HUES48 (cell line): Measurements from ENCODE around the gene ENTPD1.
"Not testable (repeated sequence)": the region's sequence is repeated elsewhere in the genome, so short reads cannot be mapped to it uniquely, and the experiment has no call there.

Experiments
- H3K27ac ChIP-seq: one replicate; pipeline ENCODE4 v1.7.0; 2013; ENCODE audit warnings: low read depth, low read length, inconsistent platforms
- H3K27me3 ChIP-seq: 2 replicates; pipeline ENCODE4 v1.6.1; 2013; ENCODE audit warnings: mild to moderate bottlenecking, low read length; ENCODE audit not compliant: control insufficient read depth, insufficient read depth
- H3K36me3 ChIP-seq: 2 replicates; pipeline ENCODE4 v1.6.1; 2013; ENCODE audit warnings: low read length; ENCODE audit not compliant: control insufficient read depth, insufficient read depth
- H3K4me1 ChIP-seq: 2 replicates; pipeline ENCODE4 v1.6.1; 2013; ENCODE audit warnings: mild to moderate bottlenecking, low read length; ENCODE audit not compliant: control insufficient read depth, insufficient read depth
- H3K4me3 ChIP-seq: 2 replicates; pipeline ENCODE4 v1.5.1; 2013; ENCODE audit warnings: mild to moderate bottlenecking, low read depth, low read length
- H3K9ac ChIP-seq: 2 replicates; pipeline ENCODE4 v1.6.1; 2013; ENCODE audit warnings: mild to moderate bottlenecking, low read depth, low read length, moderate library complexity
- H3K9me3 ChIP-seq: 2 replicates; pipeline ENCODE4 v1.6.1; 2013; ENCODE audit warnings: low read length; ENCODE audit not compliant: control insufficient read depth, insufficient read depth

Gene ENTPD1

GRCh38 chr10:95872158-95872711 is 116.3 kb downstream of the ENTPD1 start:
- H3K9me3 ChIP-seq, result peaks cover 14% of the 10 kb centered on the region

DNA sequence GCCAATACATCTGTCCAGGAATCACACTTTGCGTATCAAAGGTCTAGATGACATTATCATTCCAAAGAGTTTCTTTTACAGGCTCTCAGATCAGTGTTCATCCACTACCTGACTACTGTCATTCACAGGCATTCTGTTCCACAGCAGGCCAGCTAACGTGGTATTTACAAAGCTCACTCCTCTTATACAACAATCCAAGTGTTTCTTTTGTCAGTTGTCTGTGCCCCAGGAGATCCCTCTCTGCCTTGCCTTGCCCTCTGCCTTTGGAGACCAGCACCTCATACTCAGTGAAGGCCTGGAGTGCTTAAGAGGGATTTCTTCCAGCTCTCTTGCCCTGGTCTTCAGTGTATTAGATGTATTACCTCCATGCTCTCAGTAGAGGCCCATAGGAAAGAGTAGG is 117.2 kb downstream of the ENTPD1 start:
- Histone ChIP-seq H3K4me1 (no peaks in the 10 kb centered on the region), H3K36me3 (peaks cover 40% of the 10 kb centered on the region), H3K27me3 (no peaks in the 10 kb centered on the region), H3K4me3 (no peak overlapping the region), H3K9me3 (peaks cover 14% of the 10 kb centered on the region), H3K9ac (no peak overlapping the region), H3K27ac (no peak overlapping the region)

More at GRCh38 chr10:95872158-95872711, 116.3 kb downstream of the ENTPD1 start:
- no peak overlapping the region for H3K27ac ChIP-seq
- H3K4me3 ChIP-seq, result no peak overlapping the region
- H3K9ac ChIP-seq, result no peak overlapping the region
- H3K36me3 ChIP-seq, result peaks cover 40% of the 10 kb centered on the region
- no peaks in the 10 kb centered on the region for H3K27me3 ChIP-seq
- H3K4me1 ChIP-seq, result no peaks in the 10 kb centered on the region

GRCh38 chr10:95873651-95874050 is 117.7 kb downstream of the ENTPD1 start:
- H3K4me1 ChIP-seq, result no peaks in the 10 kb centered on the region
- H3K9ac ChIP-seq, result no peak overlapping the region
- peaks cover 40% of the 10 kb centered on the region for H3K36me3 ChIP-seq
- H3K27ac ChIP-seq, result no peak overlapping the region
- H3K27me3 ChIP-seq, result no peaks in the 10 kb centered on the region
- H3K4me3 ChIP-seq, result no peak overlapping the region
- peaks cover 14% of the 10 kb centered on the region for H3K9me3 ChIP-seq

DNA sequence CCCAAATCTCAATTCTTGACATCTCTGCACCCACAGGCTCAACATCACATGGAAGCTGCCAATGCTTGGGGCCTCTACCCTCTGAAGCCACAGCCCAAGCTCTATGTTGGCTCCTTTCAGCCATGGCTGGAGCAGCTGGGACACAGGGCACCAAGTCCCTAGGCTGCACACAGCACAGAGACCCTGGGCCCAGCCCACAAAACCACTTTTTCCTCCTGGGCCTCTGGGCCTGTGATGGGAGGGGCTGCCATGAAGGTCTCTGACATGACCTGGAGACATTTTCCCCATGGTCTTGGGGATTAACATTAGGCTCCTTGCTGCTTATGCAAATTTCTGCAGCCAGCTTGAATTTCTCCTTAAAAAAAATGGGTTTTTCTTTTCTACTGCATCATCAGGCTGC is 118.8 kb downstream of the ENTPD1 start:
- not testable (repeated sequence) for H3K9ac ChIP-seq
- peaks cover 40% of the 10 kb centered on the region for H3K36me3 ChIP-seq

GRCh38 chr10:95876756-95877155 is 120.8 kb downstream of the ENTPD1 start:
- peaks cover 14% of the 10 kb centered on the region for H3K9me3 ChIP-seq
- no peak overlapping the region for H3K4me3 ChIP-seq
- peaks cover 34% of the 10 kb centered on the region for H3K36me3 ChIP-seq
- H3K27ac ChIP-seq, result no peak overlapping the region
- no peaks in the 10 kb centered on the region for H3K27me3 ChIP-seq
- no peaks in the 10 kb centered on the region for H3K4me1 ChIP-seq
- H3K9ac ChIP-seq, result no peak overlapping the region

More for the DNA sequence above, 118.8 kb downstream of the ENTPD1 start:
- not testable (repeated sequence) for H3K27me3 ChIP-seq, H3K4me1 ChIP-seq, H3K4me3 ChIP-seq, H3K27ac ChIP-seq
- peaks cover 14% of the 10 kb centered on the region for H3K9me3 ChIP-seq

- no peak overlapping the region for H3K27ac ChIP-seq
- no peak overlapping the region for H3K9ac ChIP-seq
- H3K4me1 ChIP-seq, result no peaks in the 10 kb centered on the region
- peaks cover 17% of the 10 kb centered on the region for H3K9me3 ChIP-seq
- no peak overlapping the region for H3K4me3 ChIP-seq
- no peaks in the 10 kb centered on the region for H3K27me3 ChIP-seq
- H3K36me3 ChIP-seq, result peaks cover 34% of the 10 kb centered on the region
Observed at GRCh38 chr10:95877881-95878280, 121.9 kb downstream of the ENTPD1 start.

- Histone ChIP-seq H3K36me3 (peaks cover 12% of the 10 kb centered on the region), H3K4me1 (no peaks in the 10 kb centered on the region), H3K27me3 (no peaks in the 10 kb centered on the region), H3K9ac (no peak overlapping the region), H3K4me3 (no peak overlapping the region), H3K9me3 (peaks cover 8% of the 10 kb centered on the region), H3K27ac (no peak overlapping the region)
Observed at GRCh38 chr10:95880704-95881103, 124.7 kb downstream of the ENTPD1 start.

- H3K9me3 ChIP-seq, result peaks cover 4% of the 10 kb centered on the region
- peaks cover 6% of the 10 kb centered on the region for H3K36me3 ChIP-seq
- H3K4me3 ChIP-seq, result no peak overlapping the region
- H3K27me3 ChIP-seq, result no peaks in the 10 kb centered on the region
- no peaks in the 10 kb centered on the region for H3K4me1 ChIP-seq
- no peak overlapping the region for H3K27ac ChIP-seq
- H3K9ac ChIP-seq, result no peak overlapping the region
Observed at GRCh38 chr10:95881316-95881715, 125.4 kb downstream of the ENTPD1 start.

- Histone ChIP-seq H3K27me3 (no peaks in the 10 kb centered on the region), H3K36me3 (peaks cover 10% of the 10 kb centered on the region; the same call in 1 of the 2 replicates), H3K9me3 (no peaks in the 10 kb centered on the region), H3K4me1 (no peaks in the 10 kb centered on the region), H3K27ac (no peak overlapping the region), H3K4me3 (no peak overlapping the region), H3K9ac (no peak overlapping the region)
Observed at GRCh38 chr10:95889830-95890229, 133.9 kb downstream of the ENTPD1 start.

- Histone ChIP-seq H3K4me1 (no peaks in the 10 kb centered on the region), H3K9me3 (no peaks in the 10 kb centered on the region), H3K27ac (no peak overlapping the region), H3K27me3 (no peaks in the 10 kb centered on the region), H3K9ac (no peak overlapping the region), H3K36me3 (peaks cover 60% of the 10 kb centered on the region), H3K4me3 (no peak overlapping the region)
Observed at GRCh38 chr10:95896071-95896850, 140.3 kb downstream of the ENTPD1 start.

DNA sequence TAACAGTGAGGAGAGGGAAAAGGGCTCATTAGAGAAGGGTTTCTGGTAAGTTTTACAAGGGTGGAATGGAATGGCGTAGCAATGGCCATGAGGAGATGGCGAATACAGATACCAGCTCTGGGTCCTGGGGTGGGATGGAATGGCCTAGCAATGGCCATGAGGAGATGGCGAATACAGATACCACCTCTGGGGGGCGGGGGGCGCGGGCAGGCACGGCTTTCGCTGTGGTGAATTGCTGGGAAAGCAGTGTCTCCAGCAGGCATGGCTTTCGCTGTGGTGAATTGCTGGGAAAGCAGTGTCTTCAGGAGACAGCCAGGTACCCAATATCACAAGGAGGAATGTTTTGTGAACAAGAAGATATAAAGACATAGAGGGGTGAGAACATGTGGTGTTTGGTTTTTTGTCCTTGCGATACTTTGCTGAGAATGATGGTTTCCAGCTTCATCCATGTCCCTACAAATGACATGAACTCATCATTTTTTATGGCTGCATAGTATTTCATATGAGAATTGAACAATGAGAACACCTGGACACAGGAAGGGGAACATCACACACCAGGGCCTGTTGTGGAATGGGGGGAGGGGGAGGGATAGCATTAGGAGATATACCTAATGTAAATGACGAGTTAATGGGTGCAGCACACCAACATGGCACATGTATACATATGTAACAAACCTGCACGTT is 150.1 kb downstream of the ENTPD1 start:
- not testable (repeated sequence) for H3K27ac ChIP-seq, H3K27me3 ChIP-seq, H3K4me3 ChIP-seq, H3K4me1 ChIP-seq, H3K9me3 ChIP-seq, H3K9ac ChIP-seq
- peaks cover 39% of the 10 kb centered on the region for H3K36me3 ChIP-seq
